Femur (tissue), 1 donor: ENCODE results near the gene PPM1J.

Experiments used
- DNase-seq: peaks from one replicate; pipeline ENCODE4 v3.0.0-alpha.2; 2017

The PPM1J gene

DNA sequence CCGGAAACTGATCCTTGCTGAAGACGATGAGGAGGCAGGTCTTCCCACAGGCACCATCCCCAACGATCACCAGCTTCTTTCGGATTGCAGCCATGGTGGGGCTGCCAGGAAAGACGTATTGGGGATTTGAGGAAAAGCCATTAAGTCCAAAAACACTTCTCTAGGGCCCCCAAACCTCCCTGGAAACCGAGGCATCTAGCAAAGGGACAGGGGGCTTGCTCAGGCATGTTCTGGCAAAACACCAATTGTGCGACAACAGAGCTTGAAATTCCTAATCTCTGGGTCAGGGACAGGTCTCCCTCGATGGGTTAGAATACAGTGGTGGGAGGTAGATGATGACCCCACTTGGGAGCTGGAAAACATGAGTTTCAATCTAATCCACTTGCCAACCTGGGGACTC, 11.4 kb downstream of the PPM1J start:
- DNase-seq = no peak

GRCh38 chr1:112702420-112703261, 12.5 kb downstream of the PPM1J start:
- DNase-seq = no peak

- DNase-seq = no peak
Measured at GRCh38 chr1:112702067-112702395, 13.1 kb downstream of the PPM1J start.

DNA sequence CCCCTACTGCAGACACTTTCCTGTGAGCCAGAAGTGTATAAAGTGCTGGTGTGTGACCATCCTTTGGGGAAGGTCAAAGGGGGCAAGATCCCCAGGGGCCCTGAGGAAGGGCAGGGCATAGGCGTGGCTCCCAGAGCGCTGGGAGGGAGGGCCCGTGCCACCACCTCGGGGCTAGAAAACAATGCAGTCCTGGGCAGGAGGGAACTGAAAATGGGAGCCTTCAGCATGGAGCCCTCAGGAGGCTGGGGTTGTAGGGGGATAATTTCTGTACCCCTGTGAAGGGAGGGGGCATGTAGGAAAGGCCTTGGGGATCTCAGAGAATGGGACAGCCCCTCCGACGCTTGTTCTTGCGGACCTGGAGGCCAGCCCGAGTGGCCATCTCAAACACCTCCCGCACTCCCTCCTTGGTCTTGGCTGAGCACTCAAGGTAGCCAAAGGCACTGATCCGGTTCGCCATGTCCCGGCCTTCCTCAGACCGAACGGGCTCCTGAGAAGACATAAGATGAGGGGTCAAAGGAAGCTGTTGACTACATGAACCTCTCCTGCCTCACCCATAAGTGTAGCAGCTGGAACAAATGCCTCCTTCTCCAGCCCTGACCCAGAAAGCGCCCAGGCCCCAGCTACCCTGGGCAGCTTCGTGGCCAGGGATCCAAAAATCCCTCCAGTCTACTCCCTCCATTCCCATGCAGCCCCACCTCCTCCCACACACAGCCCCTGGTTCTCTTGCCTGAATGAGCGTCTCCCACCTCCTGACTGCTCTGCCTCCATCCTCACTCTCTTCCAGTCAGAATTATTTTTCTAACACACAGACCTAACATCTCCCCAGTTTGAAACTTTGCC, 13.7 kb downstream of the PPM1J start:
- DNase-seq = no peak

DNA sequence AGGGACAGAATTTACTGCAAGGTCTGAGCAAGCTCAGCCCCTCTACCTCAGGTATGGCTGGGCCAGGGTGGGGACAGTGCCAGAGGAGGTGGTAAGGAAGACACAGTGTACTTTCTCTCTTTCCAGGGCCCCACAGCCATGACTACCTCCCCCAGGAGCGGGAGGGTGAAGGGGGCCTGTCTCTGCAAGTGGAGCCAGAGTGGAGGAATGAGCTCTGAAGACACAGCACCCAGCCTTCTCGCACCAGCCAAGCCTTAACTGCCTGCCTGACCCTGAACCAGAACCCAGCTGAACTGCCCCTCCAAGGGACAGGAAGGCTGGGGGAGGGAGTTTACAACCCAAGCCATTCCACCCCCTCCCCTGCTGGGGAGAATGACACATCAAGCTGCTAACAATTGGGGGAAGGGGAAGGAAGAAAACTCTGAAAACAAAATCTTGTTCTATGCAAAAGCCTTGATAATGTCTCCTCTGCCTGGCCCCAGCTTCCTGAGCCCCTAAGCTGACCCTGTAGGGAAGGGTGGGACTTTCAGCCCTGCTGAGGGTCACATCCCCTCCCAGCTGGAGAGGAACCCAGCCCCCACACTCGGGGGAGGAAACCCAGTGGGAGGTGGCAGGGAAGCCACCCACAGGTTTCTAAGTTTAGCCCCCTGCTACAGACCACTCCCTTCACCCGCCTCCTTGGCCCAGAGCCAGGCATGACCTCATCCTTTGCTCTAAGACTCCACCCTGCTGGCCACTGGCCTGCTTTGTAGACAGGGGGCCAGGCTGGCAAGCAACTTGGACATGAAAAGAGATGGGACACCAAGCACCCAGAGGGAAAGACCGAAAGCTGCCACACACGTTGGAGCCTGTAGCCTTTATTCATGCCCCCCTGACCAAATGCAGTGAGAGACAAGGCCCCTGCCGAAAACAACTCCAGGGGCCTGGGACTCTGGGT, 14.6 kb downstream of the PPM1J start:
- peak; percentile 97 for DNase-seq

GRCh38 chr1:112699425-112700144, 15.5 kb downstream of the PPM1J start:
- DNase-seq = no peak

DNA sequence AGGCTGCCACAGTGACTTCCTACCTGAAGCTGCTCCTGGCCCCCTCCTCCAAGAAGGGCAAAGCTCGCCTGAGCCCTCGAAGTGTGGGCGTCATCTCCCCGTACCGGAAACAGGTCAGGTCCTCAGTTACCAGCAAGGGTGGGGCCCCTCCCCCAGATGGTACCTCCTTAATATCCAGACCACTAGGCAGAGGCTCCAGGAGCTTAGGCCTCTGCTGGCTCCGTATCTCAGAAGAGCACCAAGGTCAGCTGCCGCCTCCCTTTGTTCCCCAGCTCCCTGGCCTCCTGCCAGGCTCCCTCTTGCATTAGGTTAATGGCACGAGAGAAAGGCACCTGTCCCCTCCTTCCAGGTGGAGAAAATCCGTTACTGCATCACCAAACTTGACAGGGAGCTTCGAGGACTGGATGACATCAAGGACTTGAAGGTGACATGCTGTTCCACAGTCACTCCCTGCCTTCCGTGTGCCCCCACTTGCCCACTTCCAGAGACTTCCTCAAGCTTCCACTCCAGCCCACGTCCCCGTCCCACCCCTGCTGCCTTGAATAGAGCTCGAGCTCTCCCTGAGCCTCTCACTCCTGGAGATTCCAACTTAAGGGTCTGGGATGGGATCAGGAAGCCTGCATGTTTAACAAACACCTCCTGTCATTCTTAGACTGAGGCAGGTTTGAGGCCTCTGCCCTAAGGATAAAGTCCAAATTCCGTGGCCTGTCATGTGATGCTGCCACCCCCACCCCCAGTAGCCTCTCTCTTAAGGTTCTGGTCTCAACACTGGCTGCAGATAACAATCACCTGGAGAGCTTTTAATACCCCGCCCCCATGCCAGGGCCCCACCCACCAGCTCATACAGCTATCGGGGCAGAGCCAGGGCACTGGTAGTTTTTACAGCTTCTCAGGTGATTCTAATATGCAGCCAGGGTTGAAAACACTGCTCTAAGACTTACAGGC, 16.5 kb downstream of the PPM1J start:
- DNase-seq = no peak

- DNase-seq = no peak
Measured at GRCh38 chr1:112697781-112698201, 17.3 kb downstream of the PPM1J start.

- DNase-seq = no peak
Measured at GRCh38 chr1:112696578-112697314, 18.4 kb downstream of the PPM1J start.

GRCh38 chr1:112695276-112695675, 19.9 kb downstream of the PPM1J start:
- DNase-seq = peak; percentile 15

DNA sequence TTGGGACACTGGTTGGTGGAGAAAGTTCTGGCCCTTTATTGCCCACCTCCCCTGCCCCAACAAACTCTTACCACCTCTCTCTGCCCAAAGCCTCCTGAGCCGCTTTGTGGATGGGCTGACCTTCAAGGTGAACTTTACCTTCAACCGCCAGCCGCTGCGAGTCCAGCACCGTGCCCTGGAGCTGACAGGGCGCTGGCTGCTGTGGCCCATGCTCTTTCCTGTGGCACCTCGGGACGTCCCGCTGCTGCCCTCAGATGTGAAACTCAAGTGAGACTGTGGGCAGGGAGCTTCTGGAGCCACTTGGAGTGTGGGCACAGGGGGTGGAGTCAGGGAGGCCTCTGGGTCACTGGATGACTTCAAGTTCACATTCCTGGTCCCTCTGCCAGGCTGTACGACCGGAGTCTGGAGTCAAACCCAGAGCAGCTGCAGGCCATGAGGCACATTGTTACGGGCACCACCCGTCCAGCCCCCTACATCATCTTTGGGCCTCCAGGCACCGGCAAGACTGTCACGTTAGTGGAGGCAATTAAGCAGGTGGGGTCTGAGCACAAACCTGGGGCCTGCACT, 20.7 kb downstream of the PPM1J start:
- DNase-seq = peak; percentile 17

DNA sequence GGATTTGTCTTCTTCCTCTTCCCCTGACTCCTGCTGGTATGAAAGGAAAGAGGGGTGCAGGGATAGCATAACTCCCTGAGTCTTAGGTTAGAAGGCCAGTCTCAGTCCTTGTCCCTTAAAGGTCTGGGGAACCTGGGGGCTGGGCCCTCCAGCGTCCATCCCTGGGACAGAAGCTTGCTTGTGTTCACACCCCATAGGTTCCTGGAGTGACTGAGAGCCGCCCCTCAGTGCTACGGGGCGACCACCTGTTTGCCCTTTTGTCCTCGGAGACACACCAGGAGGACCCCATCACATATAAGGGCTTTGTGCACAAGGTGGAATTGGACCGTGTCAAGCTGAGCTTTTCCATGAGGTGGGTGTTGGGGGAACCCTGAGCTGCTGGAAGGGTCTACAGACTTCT, 21.3 kb downstream of the PPM1J start:
- DNase-seq = peak; percentile 13

DNA sequence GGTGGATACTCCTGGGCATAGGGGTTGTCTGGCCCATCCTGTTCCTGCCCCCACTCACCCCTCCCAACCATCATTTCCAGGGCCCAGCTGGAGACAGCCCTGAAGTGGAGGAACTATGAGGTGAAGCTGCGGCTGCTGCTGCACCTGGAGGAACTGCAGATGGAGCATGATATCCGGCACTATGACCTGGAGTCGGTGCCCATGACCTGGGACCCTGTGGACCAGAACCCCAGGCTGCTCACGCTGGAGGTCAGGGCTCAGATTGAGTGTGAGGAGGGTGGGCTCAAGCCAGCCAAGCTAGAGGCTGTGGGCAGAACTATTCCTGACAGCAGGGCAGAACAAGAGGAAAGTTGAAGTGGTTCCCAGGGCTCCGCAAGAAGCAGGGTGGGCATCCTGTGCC, 22.5 kb downstream of the PPM1J start:
- DNase-seq = no peak

- no peak for DNase-seq
Measured at GRCh38 chr1:112689842-112690237, 25.3 kb downstream of the PPM1J start.

- no peak for DNase-seq
Measured at GRCh38 chr1:112689196-112689841, 25.8 kb downstream of the PPM1J start.

GRCh38 chr1:112688781-112689193, 26.3 kb downstream of the PPM1J start:
- DNase-seq = peak; percentile 75

GRCh38 chr1:112687785-112688496, 27.2 kb downstream of the PPM1J start:
- DNase-seq = no peak

DNA sequence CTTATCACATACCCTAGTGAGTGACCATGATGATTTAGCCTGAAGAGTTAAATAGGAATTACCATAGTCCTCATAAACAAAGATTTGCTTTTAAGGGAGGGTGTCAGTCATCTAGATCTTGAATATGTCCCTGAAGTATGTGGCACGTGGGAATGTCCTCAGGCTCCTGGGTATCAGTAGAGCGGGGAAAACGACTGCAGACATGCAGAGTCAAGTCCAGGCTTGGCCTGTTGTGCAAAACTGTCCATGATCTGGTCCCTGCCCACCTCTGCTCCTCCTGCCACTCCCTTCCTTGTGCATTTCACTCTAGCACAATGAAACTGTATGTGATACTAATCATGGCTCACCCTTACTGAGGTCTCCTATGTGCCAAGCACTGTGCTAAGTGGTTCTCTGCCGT, 27.8 kb downstream of the PPM1J start:
- DNase-seq = no peak

- no peak for DNase-seq
Measured at GRCh38 chr1:112686835-112687234, 28.3 kb downstream of the PPM1J start.
